ENCODE results near the gene TBC1D5.

- TF ChIP-seq CTCF (conservative IDR thresholded peaks at IDR 0.05) (no peak), ZFX (IDR thresholded peaks at IDR 0.05) (no peak)
Measured at GRCh38 chr3:17160597-17160996, 581.8 kb downstream of the TBC1D5 start.
